ENCODE data around the gene FAM72C.
"Not testable (repeated sequence)": the region's sequence is repeated elsewhere in the genome, so short reads cannot be mapped to it uniquely, and the experiment has no call there.

DNA sequence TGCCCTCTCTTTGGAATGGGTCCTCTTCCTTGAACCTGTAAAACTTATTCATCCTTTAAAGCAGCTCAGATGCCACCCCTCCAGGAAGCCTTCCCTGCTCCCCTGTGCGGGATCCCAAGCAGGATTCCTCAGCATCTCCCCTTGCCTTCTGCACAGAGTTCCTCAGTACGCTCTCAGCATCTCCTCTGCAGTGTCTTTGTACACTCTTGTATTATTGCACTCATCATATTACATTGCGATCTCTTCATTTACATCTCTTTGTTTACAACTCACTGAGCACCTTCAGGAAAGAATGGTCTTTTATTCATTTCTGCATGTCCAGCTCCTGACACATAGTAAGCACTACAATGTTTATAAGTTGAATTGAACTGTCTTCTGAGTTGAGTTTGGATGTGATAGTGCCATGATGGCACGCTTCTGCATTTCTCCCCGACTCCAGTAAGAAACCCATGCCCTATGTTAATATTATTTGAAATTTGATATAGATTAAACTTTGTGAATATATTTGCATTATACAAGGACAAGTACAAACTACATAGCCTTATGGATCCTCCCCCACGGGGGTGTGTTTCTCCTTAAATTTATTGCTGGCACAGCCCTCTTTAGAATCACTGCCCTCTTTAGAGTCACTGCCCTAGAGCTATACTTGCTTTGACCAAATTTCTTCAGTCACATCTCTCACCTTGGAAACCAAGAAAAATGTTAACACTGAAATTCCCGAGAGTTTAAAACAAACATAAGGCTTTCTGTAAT is 13.1 kb upstream of the FAM72C start:
- TF ChIP-seq, protein P1, sequence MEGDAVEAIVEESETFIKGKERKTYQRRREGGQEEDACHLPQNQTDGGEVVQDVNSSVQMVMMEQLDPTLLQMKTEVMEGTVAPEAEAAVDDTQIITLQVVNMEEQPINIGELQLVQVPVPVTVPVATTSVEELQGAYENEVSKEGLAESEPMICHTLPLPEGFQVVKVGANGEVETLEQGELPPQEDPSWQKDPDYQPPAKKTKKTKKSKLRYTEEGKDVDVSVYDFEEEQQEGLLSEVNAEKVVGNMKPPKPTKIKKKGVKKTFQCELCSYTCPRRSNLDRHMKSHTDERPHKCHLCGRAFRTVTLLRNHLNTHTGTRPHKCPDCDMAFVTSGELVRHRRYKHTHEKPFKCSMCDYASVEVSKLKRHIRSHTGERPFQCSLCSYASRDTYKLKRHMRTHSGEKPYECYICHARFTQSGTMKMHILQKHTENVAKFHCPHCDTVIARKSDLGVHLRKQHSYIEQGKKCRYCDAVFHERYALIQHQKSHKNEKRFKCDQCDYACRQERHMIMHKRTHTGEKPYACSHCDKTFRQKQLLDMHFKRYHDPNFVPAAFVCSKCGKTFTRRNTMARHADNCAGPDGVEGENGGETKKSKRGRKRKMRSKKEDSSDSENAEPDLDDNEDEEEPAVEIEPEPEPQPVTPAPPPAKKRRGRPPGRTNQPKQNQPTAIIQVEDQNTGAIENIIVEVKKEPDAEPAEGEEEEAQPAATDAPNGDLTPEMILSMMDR (IDR thresholded peaks at IDR 0.05) = not testable (repeated sequence)
- not testable (repeated sequence) for TF ChIP-seq POLR2AphosphoS5 (IDR thresholded peaks at IDR 0.05)

All from breast epithelium (tissue), 3 donors.